Aorta (tissue), 5 donors: ENCODE data around the gene ONECUT2. TPM values are rescaled to one million over a fixed set of nuclear protein-coding genes. Genes with fewer than 3 reads are reported as not detected.
"Not testable (repeated sequence)": the region's sequence is repeated elsewhere in the genome, so short reads cannot be mapped to it uniquely, and the experiment has no call there.

Experiments used
- ATAC-seq: fragments of 200-7000 bp; cut with Tn5 transposase; one replicate; pipeline ENCODE4 v1.9.1; 2022; ENCODE audit warnings: moderate library complexity; ENCODE audit not compliant: low FRiP score
- DNase-seq, 2 donors: peaks; one replicate each; pipeline ENCODE4 v3.0.0-alpha.2; 2020
- H3K27ac ChIP-seq, 2 donors: one replicate each; pipeline ENCODE4 v1.5.1; 2013; ENCODE audit warnings: low read length in 2 of 2, mild to moderate bottlenecking in 2 of 2, moderate library complexity in 2 of 2, control low read depth in 1 of 2, inconsistent platforms in 1 of 2, low read depth in 1 of 2
- H3K27me3 ChIP-seq, 2 donors: one replicate each; pipeline ENCODE4 v1.6.1; 2013; ENCODE audit warnings: control low read depth in 1 of 2, low read length in 1 of 2, mild to moderate bottlenecking in 1 of 2, moderate library complexity in 1 of 2; ENCODE audit not compliant: insufficient read depth in 2 of 2, control insufficient read depth in 1 of 2
- H3K36me3 ChIP-seq, 2 donors: one replicate each; pipeline ENCODE4 v1.6.1; 2013; ENCODE audit warnings: control low read depth in 1 of 2, low read length in 1 of 2, mild to moderate bottlenecking in 1 of 2; ENCODE audit not compliant: insufficient read depth in 2 of 2, control insufficient read depth in 1 of 2
- H3K4me1 ChIP-seq, 2 donors: one replicate each; pipeline ENCODE4 v1.6.1; 2013; ENCODE audit warnings: low read length in 2 of 2, control low read depth in 1 of 2, mild to moderate bottlenecking in 1 of 2, moderate library complexity in 1 of 2; ENCODE audit not compliant: insufficient read depth in 2 of 2, control insufficient read depth in 1 of 2
- H3K4me3 ChIP-seq, 2 donors: one replicate each; pipeline ENCODE4 v1.5.1; 2013; ENCODE audit warnings: low read length in 2 of 2, control low read depth in 1 of 2, mild to moderate bottlenecking in 1 of 2
- H3K9me3 ChIP-seq: one replicate; pipeline ENCODE4 v1.6.1; 2013; ENCODE audit warnings: mild to moderate bottlenecking, low read length; ENCODE audit not compliant: control insufficient read depth
- WGBS, 2 donors: extraction: QIAGEN DNeasy Blood & Tissue Kit; methylation state at CpG; one replicate each; pipeline ENCODE4 v1.1.7; 2013; 5-methylcytosine and 5-hydroxymethylcytosine counted together
- intact Hi-C, 2 donors: fragments of 100-400 bp; cut with DNase I; formaldehyde crosslinking; loops; one replicate each; pipeline versions ENCODE4 v1.14.2 to v1.15.0; 2022
- polyA plus RNA-seq, 2 donors: library from polyadenylated mRNA; stranded (reverse); fragments of 200-250 nt; gene quantifications; one replicate each; pipeline ENCODE4 v1.2.3, GENCODE V29; 2013
- total RNA-seq, 2 donors: library from RNA; stranded (reverse); fragmentation: NEBNext Ultra II Directional; extraction: Animal tissue kit (Norgen Biotek cat#: 25700); gene quantifications; one replicate each; pipeline ENCODE4 v1.2.1, GENCODE V29; 2021
- donor health status: healthy with polysubstance abuse.
- donor health status: Bipolar disorder and iron deficiency.
- donor health status: DM: no; HTN: no; CAD: no.
- donor health status: DM: no; HTN: no; CAD: no.
- donor health status: DM: yes; HTN: yes; CAD: no.

Gene ONECUT2
- total and polyA plus RNA-seq, 4 donors = 0.03 to 0.69 (median 0.41) TPM

GRCh38 chr18:57522348-57522747 is 87.2 kb downstream of the ONECUT2 start:
- intact Hi-C loops, H3K36me3 ChIP-seq, DNase-seq, H3K27me3 ChIP-seq, ATAC-seq, H3K4me1 ChIP-seq, H3K4me3 ChIP-seq, H3K27ac ChIP-seq, H3K9me3 ChIP-seq: not testable (repeated sequence)

GRCh38 chr18:57523171-57523956 is 88.2 kb downstream of the ONECUT2 start:
- Histone ChIP-seq H3K9me3 (no peaks in the 10 kb centered on the region), H3K27ac (no peak overlapping the region), H3K4me3 (no peak overlapping the region), H3K36me3 (no peaks in the 10 kb centered on the region), H3K27me3 (no peaks in the 10 kb centered on the region), H3K4me1 (no peaks in the 10 kb centered on the region)
- peak in 1 of 2 donors; percentile 55 for DNase-seq
- 80 to 81% methylated on average over 11 of the region's 11 CpGs for WGBS, 2 donors
- no peak for ATAC-seq
- intact Hi-C loops = no loop called here

GRCh38 chr18:57527556-57528229 is 92.5 kb downstream of the ONECUT2 start:
- Histone ChIP-seq H3K9me3 (no peaks in the 10 kb centered on the region), H3K4me1 (no peaks in the 10 kb centered on the region), H3K27ac (no peak overlapping the region), H3K27me3 (no peaks in the 10 kb centered on the region), H3K4me3 (no peak overlapping the region), H3K36me3 (no peaks in the 10 kb centered on the region)
- 58 to 59% methylated on average over 13 of the region's 13 CpGs for WGBS, 2 donors
- ATAC-seq (no peak), DNase-seq (no peak)
- intact Hi-C loops = no loop called here

- Histone ChIP-seq H3K27me3 (no peaks in the 10 kb centered on the region), H3K36me3 (no peaks in the 10 kb centered on the region), H3K4me1 (no peaks in the 10 kb centered on the region), H3K9me3 (no peaks in the 10 kb centered on the region), H3K4me3 (no peak overlapping the region), H3K27ac (no peak overlapping the region)
- WGBS, 2 donors = 85 to 87% methylated on average over 7 of the region's 7 CpGs
- no peak for DNase-seq
- intact Hi-C loops = no loop called here
- no peak for ATAC-seq
Measured at GRCh38 chr18:57529151-57529550, 94.0 kb downstream of the ONECUT2 start.

- ATAC-seq (peak; percentile 42), DNase-seq (no peak)
- Histone ChIP-seq H3K4me1 (no peaks in the 10 kb centered on the region), H3K9me3 (no peaks in the 10 kb centered on the region), H3K27ac (no peak overlapping the region), H3K36me3 (no peaks in the 10 kb centered on the region), H3K27me3 (no peaks in the 10 kb centered on the region), H3K4me3 (no peak overlapping the region)
- intact Hi-C loops = no loop called here
- WGBS, 2 donors = 49 to 52% methylated on average over 16 of the region's 16 CpGs
Measured at GRCh38 chr18:57533006-57533867, 98.1 kb downstream of the ONECUT2 start.

GRCh38 chr18:57533868-57534510 is 98.8 kb downstream of the ONECUT2 start:
- Histone ChIP-seq H3K9me3 (no peaks in the 10 kb centered on the region), H3K4me1 (no peaks in the 10 kb centered on the region), H3K27ac (no peak overlapping the region), H3K4me3 (no peak overlapping the region), H3K36me3 (no peaks in the 10 kb centered on the region), H3K27me3 (no peaks in the 10 kb centered on the region)
- no peak for DNase-seq
- ATAC-seq = no peak
- WGBS, 2 donors = 73% methylated on average over 4 of the region's 4 CpGs
- intact Hi-C loops = no loop called here

GRCh38 chr18:57534511-57534909 is 99.3 kb downstream of the ONECUT2 start:
- no peaks in the 10 kb centered on the region for H3K27me3 ChIP-seq
- H3K9me3 ChIP-seq = no peaks in the 10 kb centered on the region
- no peak overlapping the region for H3K27ac ChIP-seq
- no peaks in the 10 kb centered on the region for H3K4me1 ChIP-seq
- no peak overlapping the region for H3K4me3 ChIP-seq
- no peak for DNase-seq
- intact Hi-C loops = no loop called here
- no peak for ATAC-seq
- H3K36me3 ChIP-seq = no peaks in the 10 kb centered on the region

- Histone ChIP-seq H3K36me3 (no peaks in the 10 kb centered on the region), H3K4me3 (no peak overlapping the region), H3K27me3 (no peaks in the 10 kb centered on the region), H3K4me1 (no peaks in the 10 kb centered on the region), H3K9me3 (no peaks in the 10 kb centered on the region), H3K27ac (no peak overlapping the region)
- no peak for DNase-seq
- no peak for ATAC-seq
- WGBS, 2 donors = 85 to 88% methylated on average over 3 of the region's 3 CpGs
- intact Hi-C loops = no loop called here
Measured at GRCh38 chr18:57538614-57539013, 103.4 kb downstream of the ONECUT2 start.
